GM12878 (cell line): ENCODE measurements around the gene VCP. TPM values are rescaled to one million over a fixed set of nuclear protein-coding genes. Genes with fewer than 3 reads are reported as not detected.
"Not testable (repeated sequence)": the region's sequence is repeated elsewhere in the genome, so short reads cannot be mapped to it uniquely, and the experiment has no call there.

Experiments
- ATAC-seq: fragments of 200-7000 bp; cut with Tn5 transposase; 3 replicates; pipeline ENCODE4 v1.9.1; 2020; ENCODE audit warnings: mild to moderate bottlenecking, moderate library complexity
- BruUV-seq: library from RNA; stranded (reverse); fragments of 400-500 nt; replicated peaks from 2 replicates; lab custom pipeline; 2021; lab: Mats Ljungman, UMichigan
- CTCF ChIA-PET: fragments of 300-600 bp; sonication (Branson Sonifier 250); formaldehyde crosslinking; extraction: SDS; loops from one replicate; lab custom pipeline; 2021; ENCODE audit warnings: inconsistent platforms; lab: Yijun Ruan, JAX
- POLR2A ChIA-PET: fragments of 350-600 bp; formaldehyde crosslinking; extraction: SDS; loops from one replicate; lab custom pipeline; 2021; ENCODE audit warnings: inconsistent platforms; lab: Charles Lee
- RAD21 ChIA-PET: fragments of 300-600 bp; sonication (Branson Sonifier 250); formaldehyde crosslinking; loops from one replicate; lab custom pipeline; 2023; ENCODE audit warnings: antibody characterized with exemption; ENCODE audit not compliant: unreplicated experiment; lab: Charles Lee
- SMC1A ChIA-PET: fragments of 300-600 bp; sonication (Branson Sonifier 250); formaldehyde crosslinking; loops from one replicate; lab custom pipeline; 2023; ENCODE audit not compliant: unreplicated experiment, uncharacterized antibody; lab: Charles Lee
- DNase-seq: peaks from one replicate; pipeline ENCODE4 v3.0.0-alpha.2; 2011; ENCODE audit warnings: low read depth, low spot score
- FAIRE-seq: peaks from 3 replicates; lab custom pipeline; 2011; peaks lifted over from hg19 to GRCh38; lab: Jason Lieb, UNC
- H2AFZ ChIP-seq: 2 replicates; pipeline ENCODE4 v1.6.0; 2011; ENCODE audit warnings: low read depth, low read length, control low read depth; ENCODE audit not compliant: control insufficient read depth
- H3K27ac ChIP-seq: 2 replicates; pipeline ENCODE4 v1.5.1; 2011; ENCODE audit warnings: control low read depth; ENCODE audit not compliant: control insufficient read depth, insufficient read depth
- H3K27me3 ChIP-seq, 2 experiments: replicated peaks in 1 of 2; 2 replicates each; pipeline versions ENCODE4 v1.6.0 to v1.6.1; 2011; ENCODE audit warnings: low read length in 1 of 2; ENCODE audit not compliant: control insufficient read depth in 2 of 2, insufficient read depth in 2 of 2
- H3K36me3 ChIP-seq, 2 experiments: 2 replicates each; pipeline ENCODE4 v1.5.1; 2011; ENCODE audit warnings: low read length in 1 of 2; ENCODE audit not compliant: control insufficient read depth in 2 of 2, insufficient read depth in 2 of 2
- H3K4me1 ChIP-seq: 2 replicates; pipeline ENCODE4 v1.6.1; 2011; ENCODE audit warnings: mild to moderate bottlenecking, low read length, moderate library complexity, mixed read lengths; ENCODE audit not compliant: control insufficient read depth, insufficient read depth
- H3K4me2 ChIP-seq: 2 replicates; pipeline ENCODE4 v1.6.0; 2011; ENCODE audit warnings: control low read depth; ENCODE audit not compliant: control insufficient read depth, insufficient read depth
- H3K4me3 ChIP-seq: fragments of 200-600 bp; sonication (generic); 2 replicates; pipeline ENCODE4 v1.5.1; 2016
- H3K79me2 ChIP-seq: 2 replicates; pipeline ENCODE4 v1.6.0; 2011; ENCODE audit warnings: low read length; ENCODE audit not compliant: control insufficient read depth, insufficient read depth
- H3K9ac ChIP-seq: 2 replicates; pipeline ENCODE4 v1.8.0; 2011; ENCODE audit warnings: low read length, control low read depth, mixed read lengths; ENCODE audit not compliant: control insufficient read depth, insufficient read depth
- H3K9me3 ChIP-seq: replicated peaks from 3 replicates; pipeline ENCODE4 v1.5.1; 2011; ENCODE audit warnings: mild to moderate bottlenecking, low read length; ENCODE audit not compliant: control insufficient read depth, insufficient read depth
- H4K20me1 ChIP-seq: 2 replicates; pipeline ENCODE4 v1.6.0; 2011; ENCODE audit not compliant: control insufficient read depth, insufficient read depth
- BCL11A ChIP-seq: IDR thresholded peaks from 2 replicates; pipeline ENCODE4 v1.6.1; 2011; ENCODE audit warnings: low read depth, low read length
- CBFB ChIP-seq: IDR thresholded peaks from 2 replicates; pipeline ENCODE4 v1.6.1; 2016; ENCODE audit warnings: antibody characterized with exemption, low read depth
- EGR1 ChIP-seq, 2 experiments: IDR thresholded peaks; 1 replicate in 1 of 2; 2 replicates in 1 of 2; pipeline ENCODE4 v1.6.1; 2011 to 2012; ENCODE audit warnings: low read depth in 2 of 2, low read length in 2 of 2, borderline replicate concordance in 1 of 2, mild to moderate bottlenecking in 1 of 2, moderate library complexity in 1 of 2
- EZH2 ChIP-seq: IDR thresholded peaks from 2 replicates; pipeline ENCODE4 v1.6.1; 2012; ENCODE audit warnings: low read depth, mild to moderate bottlenecking, control low read depth, inconsistent platforms, low read length, borderline replicate concordance; ENCODE audit not compliant: control insufficient read depth
- KDM1A ChIP-seq: fragments of 200-600 bp; sonication (generic); IDR thresholded peaks from 2 replicates; pipeline ENCODE4 v1.6.1; 2016; ENCODE audit warnings: borderline replicate concordance
- MTA3 ChIP-seq: IDR thresholded peaks from 2 replicates; pipeline ENCODE4 v1.6.1; 2012; ENCODE audit warnings: low read length, inconsistent platforms, borderline replicate concordance
- MXI1 ChIP-seq: fragments of 150-350 bp; IDR thresholded peaks from 2 replicates; pipeline ENCODE4 v1.6.1; 2011; ENCODE audit warnings: low read depth, mild to moderate bottlenecking, inconsistent platforms, low read length, improper control_type of control experiment
- PAX5 ChIP-seq: IDR thresholded peaks from 2 replicates; pipeline ENCODE4 v1.6.1; 2011; ENCODE audit warnings: low read depth, low read length, borderline replicate concordance
- PKNOX1 ChIP-seq: fragments of 450-650 bp; IDR thresholded peaks from 2 replicates; pipeline ENCODE4 v1.6.1; 2016; ENCODE audit warnings: mild to moderate bottlenecking
- RELB ChIP-seq: fragments of 450-650 bp; IDR thresholded peaks from 2 replicates; pipeline ENCODE4 v1.6.1; 2017; ENCODE audit warnings: low read depth, mild to moderate bottlenecking, moderate library complexity
- SPI1 ChIP-seq: IDR thresholded peaks from 2 replicates; pipeline ENCODE4 v1.6.1; 2011; ENCODE audit warnings: low read depth, mild to moderate bottlenecking, low read length, moderate library complexity, borderline replicate concordance; ENCODE audit not compliant: insufficient read depth
- WGBS: methylation state at CpG from one replicate; pipeline ENCODE4 v1.1.6; 2016; ENCODE audit warnings: low lambda C conversion rate; ENCODE audit not compliant: insufficient replicate concordance, insufficient coverage; ENCODE audit errors: missing lambda C conversion rate; 5-methylcytosine and 5-hydroxymethylcytosine counted together
- in situ Hi-C: fragments of 300-500 bp; cut with MboI; formaldehyde crosslinking; loops from 9 replicates; pipeline ENCODE4 v1.14.3; 2018; ENCODE audit warnings: mixed read lengths
- intact Hi-C: fragments of 100-400 bp; cut with micrococcal nuclease; formaldehyde crosslinking; loops from one replicate; pipeline ENCODE4 v1.14.2; 2022; ENCODE audit not compliant: unreplicated experiment
- polyA plus RNA-seq, 11 experiments: library from polyadenylated mRNA; depleted of rRNA in 4 of 11; unstranded in 6 of 11; stranded (reverse) in 5 of 11; fragments of >200 nt; fragmentation: Nextera tagmentation in 4 of 11; fragmentation: Illumina TruSeq in 1 of 11; extraction: Ambion mirVana in 4 of 11; extraction: Trizol in 1 of 11; gene quantifications; 1 replicate in 1 of 11; 2 replicates in 10 of 11; pipeline versions ENCODE4 v1.2.1 to v1.2.3, GENCODE V29; 2011 to 2016; ENCODE audit warnings: inconsistent platforms in 2 of 11, missing spikeins in 2 of 11, low read depth in 1 of 11
- total RNA-seq, 4 experiments: library from RNA; depleted of rRNA in 3 of 4; stranded (reverse); fragments of >200 nt in 3 of 4; fragmentation: Illumina TruSeq in 1 of 4; extraction: Trizol in 1 of 4; gene quantifications; 2 replicates each; pipeline versions ENCODE4 v1.2.1 to v1.2.3, GENCODE V29; 2013 to 2021
- TF ChIP-seq, protein P1 (sequence below): fragments of 450-650 bp; IDR thresholded peaks from 2 replicates; pipeline ENCODE4 v1.6.1; 2017; ENCODE audit warnings: mild to moderate bottlenecking

VCP gene
- total and polyA plus RNA-seq, 10 of the 15 experiments (the other 5 are each of a cell fraction or from before 2014, with no cell fraction given), result 7.4 to 327 (median 244) TPM

DNA sequence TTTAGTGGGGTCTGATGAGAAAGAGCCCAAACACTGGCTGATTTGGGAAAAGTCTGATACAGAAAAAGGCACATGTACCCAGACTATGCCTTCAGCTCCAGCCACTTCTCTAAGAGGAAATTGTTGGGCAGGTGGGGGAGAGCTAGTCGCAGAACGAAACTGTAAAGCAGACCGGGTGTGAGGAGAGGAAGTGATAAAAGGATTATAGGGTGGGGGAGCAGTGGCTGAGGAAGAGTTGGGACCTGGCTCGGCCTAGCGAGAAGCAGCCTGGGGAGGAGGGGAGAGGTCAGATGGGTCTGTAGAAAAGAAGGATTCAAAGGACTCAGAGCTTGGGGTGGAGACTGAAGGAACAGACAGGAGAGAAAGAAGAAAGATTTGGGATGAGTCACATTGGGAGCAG, 49.0 kb downstream of the VCP start:
- H2AFZ ChIP-seq, result peak overlapping the region; percentile 44; the same call in 1 of the 2 replicates
- ATAC-seq, H3K27me3 ChIP-seq, FAIRE-seq, H3K79me2 ChIP-seq, H3K9me3 ChIP-seq, H4K20me1 ChIP-seq, POLR2A ChIA-PET, H3K9ac ChIP-seq, H3K4me1 ChIP-seq, H3K4me3 ChIP-seq, H3K27ac ChIP-seq, H3K36me3 ChIP-seq, SMC1A ChIA-PET, BruUV-seq, intact Hi-C loops, RAD21 ChIA-PET, in situ Hi-C loops: not testable (repeated sequence)
- CTCF ChIA-PET, result interaction anchor here (0.8 kb wide), 1 partner anchor 28 kb away, joined by 4 read pairs; no protein-coding TSS in a partner anchor
- TF ChIP-seq SPI1, result peak; percentile 61; the same call in 1 of the 2 replicates
- 38% methylated on average over 5 of the region's 5 CpGs for WGBS
- DNase-seq, result peak; percentile 11
- peak overlapping the region; percentile 33; the same call in 1 of the 2 replicates for H3K4me2 ChIP-seq

GRCh38 chr9:35014517-35014916, 57.9 kb downstream of the VCP start:
- SMC1A ChIA-PET, result interaction anchor here (0.8 to 1.2 kb wide), 2 partner anchors 20 to 37 kb away, joined by 3 to 4 read pairs; no protein-coding TSS in a partner anchor
- H3K4me1 ChIP-seq, result no peaks in the 10 kb centered on the region
- ATAC-seq (no peak), DNase-seq (no peak), FAIRE-seq (no peak)
- H3K27ac ChIP-seq, result no peak overlapping the region
- H3K4me3 ChIP-seq, result no peak overlapping the region
- no peak overlapping the region for H3K4me2 ChIP-seq
- no peaks in the 10 kb centered on the region for H4K20me1 ChIP-seq
- RAD21 ChIA-PET, result no interaction called here
- in situ Hi-C loops, result no loop called here
- no peak overlapping the region for H2AFZ ChIP-seq
- POLR2A ChIA-PET, result no interaction called here
- peaks cover 5% of the 10 kb centered on the region; the same call in 1 of the 3 replicates for H3K9me3 ChIP-seq
- no peaks in the 10 kb centered on the region for H3K79me2 ChIP-seq
- no TSS peak for BruUV-seq
- intact Hi-C loops, result no loop called here
- CTCF ChIA-PET, result interaction anchor here (0.6 kb wide), 1 partner anchor 116 kb away, joined by 3 read pairs; no protein-coding TSS in a partner anchor
- no peaks in the 10 kb centered on the region for H3K36me3 ChIP-seq
- 40% methylated on average over 2 of the region's 2 CpGs for WGBS
- H3K27me3 ChIP-seq, result no peaks in the 10 kb centered on the region
- H3K9ac ChIP-seq, result no peak overlapping the region
- TF ChIP-seq CBFB (no peak), MTA3 (no peak), EZH2 (no peak), PAX5 (no peak), PKNOX1 (no peak), BCL11A (no peak), RELB (no peak), MXI1 (no peak), EGR1 (IDR thresholded peaks at IDR 0.05; ENCODE audit: borderline replicate concordance in 1 of 2, low read depth in 2 of 2, low read length in 2 of 2) (no peak), KDM1A (no peak)
- TF ChIP-seq, protein P1, sequence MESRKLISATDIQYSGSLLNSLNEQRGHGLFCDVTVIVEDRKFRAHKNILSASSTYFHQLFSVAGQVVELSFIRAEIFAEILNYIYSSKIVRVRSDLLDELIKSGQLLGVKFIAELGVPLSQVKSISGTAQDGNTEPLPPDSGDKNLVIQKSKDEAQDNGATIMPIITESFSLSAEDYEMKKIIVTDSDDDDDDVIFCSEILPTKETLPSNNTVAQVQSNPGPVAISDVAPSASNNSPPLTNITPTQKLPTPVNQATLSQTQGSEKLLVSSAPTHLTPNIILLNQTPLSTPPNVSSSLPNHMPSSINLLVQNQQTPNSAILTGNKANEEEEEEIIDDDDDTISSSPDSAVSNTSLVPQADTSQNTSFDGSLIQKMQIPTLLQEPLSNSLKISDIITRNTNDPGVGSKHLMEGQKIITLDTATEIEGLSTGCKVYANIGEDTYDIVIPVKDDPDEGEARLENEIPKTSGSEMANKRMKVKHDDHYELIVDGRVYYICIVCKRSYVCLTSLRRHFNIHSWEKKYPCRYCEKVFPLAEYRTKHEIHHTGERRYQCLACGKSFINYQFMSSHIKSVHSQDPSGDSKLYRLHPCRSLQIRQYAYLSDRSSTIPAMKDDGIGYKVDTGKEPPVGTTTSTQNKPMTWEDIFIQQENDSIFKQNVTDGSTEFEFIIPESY, result no peak
